BJ (cell line): ENCODE data around the gene KIAA0825. TPM values are rescaled to one million over a fixed set of nuclear protein-coding genes. Genes with fewer than 3 reads are reported as not detected.

Experiments
- CTCF ChIA-PET: fragments of 350-600 bp; formaldehyde crosslinking; extraction: SDS; loops from one replicate; lab custom pipeline; 2021; ENCODE audit warnings: antibody characterized with exemption, inconsistent platforms; lab: Yijun Ruan, JAX
- POLR2A ChIA-PET: fragments of 300-600 bp; sonication (Branson Sonifier 250); formaldehyde crosslinking; extraction: SDS; loops from one replicate; lab custom pipeline; 2021; ENCODE audit warnings: antibody characterized with exemption; lab: Charles Lee
- DNase-seq: peaks from one replicate; pipeline ENCODE4 v3.0.0-alpha.2; 2011; ENCODE audit warnings: low read depth
- H3K27me3 ChIP-seq: 2 replicates; pipeline ENCODE4 v1.6.0; 2011; ENCODE audit warnings: low read length; ENCODE audit not compliant: control insufficient read depth, insufficient read depth
- H3K36me3 ChIP-seq: 2 replicates; pipeline ENCODE4 v1.5.1; 2011; ENCODE audit warnings: low read length; ENCODE audit not compliant: control insufficient read depth, insufficient read depth
- H3K4me3 ChIP-seq: 2 replicates; pipeline ENCODE4 v1.5.1; 2011; ENCODE audit warnings: low read depth, mild to moderate bottlenecking, control low read depth, low read length
- polyA plus RNA-seq: library from polyadenylated mRNA; depleted of rRNA; stranded (reverse); fragments of >200 nt; gene quantifications from 2 replicates; pipeline ENCODE4 v1.2.3, GENCODE V29; 2011
- TF ChIP-seq, protein P1 (sequence below): IDR thresholded peaks from 2 replicates; pipeline ENCODE4 v1.5.1; 2011; ENCODE audit warnings: low read depth, mild to moderate bottlenecking, control low read depth, inconsistent platforms, low read length, moderate library complexity; ENCODE audit not compliant: insufficient read depth

Gene KIAA0825
- polyA plus RNA-seq, 1 experiment = 0.69 TPM

DNA sequence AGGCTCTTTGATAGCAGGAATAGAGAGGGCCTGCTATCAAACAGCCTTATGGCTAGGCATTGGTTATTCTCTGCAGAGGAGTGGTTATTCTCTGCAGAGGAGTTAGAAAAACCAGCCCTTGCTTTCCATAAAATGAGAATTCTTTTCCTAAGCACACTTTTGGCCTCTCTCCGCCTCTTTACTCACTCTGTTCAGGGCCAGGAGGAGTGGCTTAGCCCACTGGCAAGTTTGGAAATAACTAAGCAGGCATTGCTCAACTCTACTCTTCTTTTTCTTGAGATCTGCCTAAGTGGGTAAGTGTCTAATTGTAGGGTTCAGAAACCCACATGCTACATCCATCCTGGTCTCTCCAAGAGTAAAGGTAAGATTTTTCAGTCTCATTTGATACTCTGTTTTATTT, 341.7 kb downstream of the KIAA0825 start:
- CTCF ChIA-PET = no interaction called here
- Histone ChIP-seq H3K27me3 (no peaks in the 10 kb centered on the region), H3K36me3 (no peaks in the 10 kb centered on the region), H3K4me3 (no peak overlapping the region)
- DNase-seq = no peak
- TF ChIP-seq, protein P1, sequence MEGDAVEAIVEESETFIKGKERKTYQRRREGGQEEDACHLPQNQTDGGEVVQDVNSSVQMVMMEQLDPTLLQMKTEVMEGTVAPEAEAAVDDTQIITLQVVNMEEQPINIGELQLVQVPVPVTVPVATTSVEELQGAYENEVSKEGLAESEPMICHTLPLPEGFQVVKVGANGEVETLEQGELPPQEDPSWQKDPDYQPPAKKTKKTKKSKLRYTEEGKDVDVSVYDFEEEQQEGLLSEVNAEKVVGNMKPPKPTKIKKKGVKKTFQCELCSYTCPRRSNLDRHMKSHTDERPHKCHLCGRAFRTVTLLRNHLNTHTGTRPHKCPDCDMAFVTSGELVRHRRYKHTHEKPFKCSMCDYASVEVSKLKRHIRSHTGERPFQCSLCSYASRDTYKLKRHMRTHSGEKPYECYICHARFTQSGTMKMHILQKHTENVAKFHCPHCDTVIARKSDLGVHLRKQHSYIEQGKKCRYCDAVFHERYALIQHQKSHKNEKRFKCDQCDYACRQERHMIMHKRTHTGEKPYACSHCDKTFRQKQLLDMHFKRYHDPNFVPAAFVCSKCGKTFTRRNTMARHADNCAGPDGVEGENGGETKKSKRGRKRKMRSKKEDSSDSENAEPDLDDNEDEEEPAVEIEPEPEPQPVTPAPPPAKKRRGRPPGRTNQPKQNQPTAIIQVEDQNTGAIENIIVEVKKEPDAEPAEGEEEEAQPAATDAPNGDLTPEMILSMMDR = no peak
- POLR2A ChIA-PET = no interaction called here

DNA sequence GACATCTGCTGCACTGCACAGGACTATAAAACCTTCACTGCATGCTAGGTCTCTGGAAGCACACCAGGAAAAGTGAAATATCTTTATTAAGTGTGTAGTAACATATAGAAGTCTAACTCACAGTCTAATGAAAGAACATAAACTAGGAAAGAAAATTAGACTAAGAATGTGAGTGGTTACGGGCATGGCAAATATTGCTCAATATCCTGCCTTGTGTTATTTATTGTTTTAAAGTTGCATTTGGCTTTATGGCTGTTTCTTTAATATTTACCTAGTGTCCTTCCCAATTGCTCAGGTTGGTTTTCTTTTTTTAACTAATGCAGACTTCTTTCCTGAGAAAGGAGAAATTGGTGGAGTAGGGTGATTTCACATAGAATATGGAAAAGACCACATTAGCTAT, 342.4 kb downstream of the KIAA0825 start:
- H3K4me3 ChIP-seq = no peak overlapping the region
- ChIA-PET POLR2A (no interaction called here), CTCF (no interaction called here)
- no peak for DNase-seq
- H3K36me3 ChIP-seq = no peaks in the 10 kb centered on the region
- no peaks in the 10 kb centered on the region for H3K27me3 ChIP-seq
- TF ChIP-seq, protein P1 = no peak

DNA sequence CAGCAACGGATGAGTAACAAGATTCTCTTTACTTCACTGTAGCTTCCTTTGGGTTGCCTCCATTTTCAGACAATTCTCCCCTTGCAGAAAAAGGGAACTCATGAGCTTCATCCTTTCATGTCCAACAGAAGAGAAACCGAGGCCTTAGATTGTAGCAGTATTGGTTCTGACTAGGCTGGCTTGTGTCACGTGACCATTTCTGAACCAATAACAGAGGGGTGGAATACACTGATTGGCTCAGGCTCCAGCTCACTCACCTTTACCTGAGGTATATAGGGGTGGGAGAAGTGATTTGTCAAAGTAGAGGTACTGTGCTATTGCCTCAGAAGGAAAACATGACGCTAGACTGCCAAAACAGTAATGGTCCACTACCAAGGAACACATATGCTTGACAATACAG, 343.7 kb downstream of the KIAA0825 start:
- CTCF ChIA-PET = no interaction called here
- Histone ChIP-seq H3K36me3 (no peaks in the 10 kb centered on the region), H3K4me3 (no peak overlapping the region), H3K27me3 (no peaks in the 10 kb centered on the region)
- POLR2A ChIA-PET = no interaction called here
- TF ChIP-seq, protein P1 = no peak
- no peak for DNase-seq

DNA sequence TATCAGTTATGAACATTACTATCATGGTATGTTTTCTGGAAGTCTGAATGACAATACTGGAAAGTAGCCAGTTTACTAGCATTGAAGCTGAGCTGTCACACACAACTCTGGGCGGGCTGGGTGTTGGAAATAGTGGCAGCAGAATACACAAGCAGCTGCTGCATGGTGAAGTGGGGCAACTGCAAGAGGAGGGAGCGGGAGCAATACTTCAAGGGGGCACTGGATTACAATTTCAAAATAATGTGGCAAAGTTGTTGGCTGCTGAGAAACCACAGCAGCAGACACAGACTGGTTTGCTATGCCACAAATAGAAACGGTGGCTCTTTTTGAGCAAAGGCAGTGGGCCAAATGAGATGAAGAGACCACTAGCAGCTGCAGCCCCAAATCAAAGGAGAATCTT, 350.2 kb downstream of the KIAA0825 start:
- POLR2A ChIA-PET = no interaction called here
- CTCF ChIA-PET = no interaction called here

DNA sequence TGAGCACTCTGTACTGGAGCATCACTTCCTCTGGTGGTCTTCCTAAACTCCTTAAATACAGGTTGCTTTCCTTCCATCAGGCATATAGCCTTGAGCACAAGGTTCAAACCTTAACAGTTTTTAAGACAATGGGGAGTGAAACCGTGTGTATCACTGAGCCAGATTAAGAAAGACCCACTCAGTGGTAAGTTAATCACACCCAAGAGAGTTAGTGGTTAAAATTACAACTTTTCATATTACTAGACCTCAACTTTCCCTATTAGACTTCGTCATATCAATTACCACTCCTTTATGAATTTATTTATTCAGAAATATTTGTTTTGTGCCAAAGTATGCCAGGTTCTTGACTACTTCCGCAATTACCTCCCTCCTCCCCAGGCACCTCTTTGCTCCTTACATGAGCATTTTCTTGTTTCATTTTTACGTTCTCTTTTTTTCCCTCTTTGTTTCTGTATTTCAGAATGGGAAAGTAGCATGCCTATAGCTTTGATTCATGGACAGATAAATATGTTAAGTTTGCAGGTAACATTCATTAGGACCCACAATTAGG, 351.0 kb downstream of the KIAA0825 start:
- H3K27me3 ChIP-seq = no peaks in the 10 kb centered on the region
- CTCF ChIA-PET = no interaction called here
- no peaks in the 10 kb centered on the region for H3K36me3 ChIP-seq
- TF ChIP-seq, protein P1 = no peak
- DNase-seq = no peak
- POLR2A ChIA-PET = no interaction called here
- no peak overlapping the region for H3K4me3 ChIP-seq

More for the DNA sequence above, 350.2 kb downstream of the KIAA0825 start:
- Histone ChIP-seq H3K4me3 (no peak overlapping the region), H3K27me3 (no peaks in the 10 kb centered on the region), H3K36me3 (no peaks in the 10 kb centered on the region)
- TF ChIP-seq, protein P1 = no peak
- no peak for DNase-seq
